ENCODE data around the gene KRTAP4-1. TPM values are rescaled to one million over a fixed set of nuclear protein-coding genes. Genes with fewer than 3 reads are reported as not detected.

Gene KRTAP4-1
- polyA plus RNA-seq, 3 donors: not detected

DNA sequence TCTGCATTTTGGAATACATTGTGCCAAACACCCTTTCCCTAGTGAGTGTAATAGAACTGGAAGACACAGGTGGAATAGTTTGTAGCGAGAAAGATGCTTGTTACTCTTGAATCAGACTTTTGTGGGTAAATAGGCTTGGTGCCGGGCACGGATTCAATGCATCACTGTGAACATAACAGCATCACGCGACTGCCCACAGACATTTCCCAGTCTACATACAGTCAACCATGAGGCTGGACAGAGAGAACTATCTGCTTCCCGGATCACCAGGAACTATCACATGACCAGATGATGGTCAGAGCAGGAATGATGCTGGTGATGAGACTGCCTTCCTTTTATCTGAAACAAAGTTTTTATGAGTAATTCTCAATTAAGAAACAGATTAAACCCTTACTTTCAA, 41.3 kb upstream of the KRTAP4-1 start:
- H3K4me3 ChIP-seq (replicated peaks in 1 of 3; ENCODE audit: low read depth in 2 of 3, low read length in 3 of 3): no peak overlapping the region
- H3K9me3 Mint-ChIP-seq: peaks cover 0 to 7% (median 1%) of the 10 kb centered on the region in 7 donors
- no peak overlapping the region for H3K27ac Mint-ChIP-seq
- no peaks in the 10 kb centered on the region for H3K4me1 ChIP-seq (ENCODE audit: control insufficient read depth in 1 of 2, insufficient read depth in 2 of 2, low read length in 2 of 2)
- H3K36me3 Mint-ChIP-seq: no peaks in the 10 kb centered on the region
- H3K4me3 Mint-ChIP-seq: no peak overlapping the region
- no peak overlapping the region for H3K27ac ChIP-seq (ENCODE audit: low read depth in 1 of 2, low read length in 2 of 2)
- DNase-seq: no peak
- no peaks in the 10 kb centered on the region for H4K20me1 ChIP-seq (ENCODE audit: insufficient read depth, low read length)
- H3K27me3 ChIP-seq (ENCODE audit: control insufficient read depth in 2 of 2, insufficient read depth in 2 of 2, low read length in 2 of 2): no peaks in the 10 kb centered on the region
- whole genome bisulfite sequencing (ENCODE audit: insufficient coverage): no CpG with 5 or more reads among the region's 6 CpGs
- no peaks in the 10 kb centered on the region for H3K79me2 ChIP-seq (ENCODE audit: insufficient read depth, low read length)
- no peaks in the 10 kb centered on the region for H3K9me3 ChIP-seq (replicated peaks in 1 of 2; ENCODE audit: control insufficient read depth in 1 of 2, insufficient read depth in 1 of 2, low read length in 2 of 2)
- no peak overlapping the region for H3K4me2 ChIP-seq (replicated peaks; ENCODE audit: extremely low read depth, low read length, poor library complexity, severe bottlenecking)
- H2AFZ ChIP-seq (ENCODE audit: insufficient read depth, low read depth, low read length, poor library complexity, severe bottlenecking): no peak overlapping the region
- TF ChIP-seq CTCF (IDR thresholded peaks at IDR 0.05): no peak
- intact Hi-C loops (cut with micrococcal nuclease): no loop called here
- peaks cover 3 to 8% (median 4%) of the 10 kb centered on the region in 3 donors for H3K27me3 Mint-ChIP-seq (ENCODE audit: low read depth in 3 of 3)
- no peaks in the 10 kb centered on the region for H3K4me1 Mint-ChIP-seq
- no peak overlapping the region for H3K9ac ChIP-seq (ENCODE audit: insufficient read depth, low read length, poor library complexity, severe bottlenecking)
- H3K36me3 ChIP-seq (replicated peaks in 1 of 2; ENCODE audit: control insufficient read depth in 1 of 2, insufficient read depth in 2 of 2, low read length in 2 of 2): no peaks in the 10 kb centered on the region

GRCh38 chr17:41223821-41224220, 39.1 kb upstream of the KRTAP4-1 start:
- Mint-ChIP-seq H3K27me3 (ENCODE audit: low read depth in 3 of 3) (peaks cover 0 to 13% (median 5%) of the 10 kb centered on the region in 3 donors), H3K9me3 (peaks cover 3 to 17% (median 6%) of the 10 kb centered on the region in 7 donors), H3K4me3 (no peak overlapping the region), H3K4me1 (no peaks in the 10 kb centered on the region), H3K27ac (no peak overlapping the region), H3K36me3 (no peaks in the 10 kb centered on the region)
- H4K20me1 ChIP-seq (ENCODE audit: insufficient read depth, low read length): no peaks in the 10 kb centered on the region
- no peak overlapping the region for H3K4me3 ChIP-seq (replicated peaks in 1 of 3; ENCODE audit: low read depth in 2 of 3, low read length in 3 of 3)
- no peak for TF ChIP-seq CTCF (IDR thresholded peaks at IDR 0.05)
- no peak overlapping the region for H3K4me2 ChIP-seq (replicated peaks; ENCODE audit: extremely low read depth, low read length, poor library complexity, severe bottlenecking)
- H3K27ac ChIP-seq (ENCODE audit: low read depth in 1 of 2, low read length in 2 of 2): no peak overlapping the region
- H2AFZ ChIP-seq (ENCODE audit: insufficient read depth, low read depth, low read length, poor library complexity, severe bottlenecking): no peak overlapping the region
- H3K36me3 ChIP-seq (replicated peaks in 1 of 2; ENCODE audit: control insufficient read depth in 1 of 2, insufficient read depth in 2 of 2, low read length in 2 of 2): no peaks in the 10 kb centered on the region
- DNase-seq: no peak
- no peak overlapping the region for H3K9ac ChIP-seq (ENCODE audit: insufficient read depth, low read length, poor library complexity, severe bottlenecking)
- H3K4me1 ChIP-seq (ENCODE audit: control insufficient read depth in 1 of 2, insufficient read depth in 2 of 2, low read length in 2 of 2): no peaks in the 10 kb centered on the region
- WGBS (ENCODE audit: insufficient coverage): 80% methylated on average over 1 of the region's 2 CpGs
- peaks cover 0 to 3% of the 10 kb centered on the region in 2 donors for H3K9me3 ChIP-seq (replicated peaks in 1 of 2; ENCODE audit: control insufficient read depth in 1 of 2, insufficient read depth in 1 of 2, low read length in 2 of 2)
- no peaks in the 10 kb centered on the region for H3K79me2 ChIP-seq (ENCODE audit: insufficient read depth, low read length)
- intact Hi-C loops (cut with micrococcal nuclease): no loop called here
- no peaks in the 10 kb centered on the region for H3K27me3 ChIP-seq (ENCODE audit: control insufficient read depth in 2 of 2, insufficient read depth in 2 of 2, low read length in 2 of 2)
